ENCODE results near the gene KLHDC10. TPM values are rescaled to one million over a fixed set of nuclear protein-coding genes. Genes with fewer than 3 reads are reported as not detected.

The KLHDC10 gene
- total RNA-seq, 1 experiment from 2014 or later: 47.0 TPM

DNA sequence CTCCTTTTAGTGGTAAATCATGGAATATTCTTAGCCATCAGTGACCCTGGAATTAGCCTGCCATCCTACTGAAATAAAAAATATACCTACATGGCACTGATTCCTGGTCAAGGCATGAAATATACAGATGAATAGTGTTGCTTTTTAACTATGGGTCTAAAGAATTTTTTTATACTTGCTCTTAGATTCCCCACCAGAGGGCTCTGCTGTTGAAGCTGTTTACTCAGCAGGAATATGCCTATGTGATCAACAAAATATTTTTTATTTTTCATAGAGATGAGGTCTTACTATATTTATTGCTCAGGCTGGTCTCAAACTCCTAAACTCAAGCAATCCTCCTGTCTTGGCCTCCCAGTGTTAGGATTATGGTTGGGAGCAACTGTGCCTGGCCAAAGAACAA is 32.6 kb upstream of the KLHDC10 start:
- BruUV-seq (replicated peaks): no TSS peak
- Histone ChIP-seq H3K4me3 (no peak overlapping the region), H2AFZ (no peak overlapping the region), H3K4me1 (replicated peaks; ENCODE audit: insufficient read depth) (no peaks in the 10 kb centered on the region), H3K9me3 (ENCODE audit: insufficient read depth, low read depth) (no peaks in the 10 kb centered on the region), H3K79me2 (ENCODE audit: low read depth) (no peaks in the 10 kb centered on the region), H3K36me3 (ENCODE audit: low read depth) (0 out of 2 replicates have a peak, but pooled peaks cover 8% of the 10 kb centered on the region), H3K4me2 (no peak overlapping the region), H3K9me2 (ENCODE audit: insufficient read depth) (no peaks in the 10 kb centered on the region), H4K20me1 (ENCODE audit: insufficient read depth) (no peaks in the 10 kb centered on the region), H3K27ac (no peak overlapping the region), H3F3A (ENCODE audit: insufficient read depth, low read depth) (peaks cover 10% of the 10 kb centered on the region), H3K27me3 (ENCODE audit: insufficient read depth, low read depth) (no peaks in the 10 kb centered on the region)
- intact Hi-C loops (cut with micrococcal nuclease; ENCODE audit: unreplicated experiment): no loop called here
- CTCF ChIA-PET: interaction anchor here (0.6 to 0.7 kb wide), 2 partner anchors 344 to 720 kb away, joined by 3 read pairs; no protein-coding TSS in a partner anchor
- DNase-seq: no peak
- POLR2A ChIA-PET (ENCODE audit: unreplicated experiment): no interaction called here
- TF ChIP-seq EZH2 (IDR thresholded peaks at IDR 0.05; ENCODE audit: low read depth): no peak
- peak; percentile 68 for TF ChIP-seq CTCF (conservative IDR thresholded peaks at IDR 0.05)

DNA sequence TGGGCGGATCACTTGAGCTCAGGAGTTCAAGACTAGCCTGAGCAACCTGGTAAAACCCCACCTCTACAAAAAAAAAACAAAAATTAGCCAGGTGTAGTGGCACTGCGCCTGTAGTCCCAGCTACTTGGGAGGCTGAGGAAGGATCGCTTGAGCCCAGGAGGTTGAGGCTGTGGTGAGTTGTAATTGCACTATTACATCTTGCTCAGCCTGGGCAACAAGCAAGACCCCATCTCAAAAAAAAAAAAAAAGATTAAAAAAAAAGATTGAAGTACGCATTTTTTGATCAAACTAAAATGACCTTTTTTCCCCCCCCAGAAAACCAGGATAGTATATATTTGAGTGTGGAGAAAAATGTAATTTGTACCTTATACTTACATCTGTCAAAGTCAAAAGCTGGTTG is 29.8 kb upstream of the KLHDC10 start:
- Histone ChIP-seq H3K27me3 (ENCODE audit: insufficient read depth, low read depth) (no peaks in the 10 kb centered on the region), H3F3A (ENCODE audit: insufficient read depth, low read depth) (peaks cover 15% of the 10 kb centered on the region), H3K9me3 (ENCODE audit: insufficient read depth, low read depth) (no peaks in the 10 kb centered on the region), H3K79me2 (ENCODE audit: low read depth) (no peaks in the 10 kb centered on the region), H3K9me2 (ENCODE audit: insufficient read depth) (no peaks in the 10 kb centered on the region), H2AFZ (no peak overlapping the region), H3K4me3 (no peak overlapping the region), H3K4me2 (no peak overlapping the region), H3K27ac (no peak overlapping the region), H3K36me3 (ENCODE audit: low read depth) (peaks cover 8% of the 10 kb centered on the region; the same call in 1 of the 2 replicates), H4K20me1 (ENCODE audit: insufficient read depth) (no peaks in the 10 kb centered on the region), H3K4me1 (replicated peaks; ENCODE audit: insufficient read depth) (no peaks in the 10 kb centered on the region)
- no peak for TF ChIP-seq CTCF (conservative IDR thresholded peaks at IDR 0.05)
- TF ChIP-seq EZH2 (IDR thresholded peaks at IDR 0.05; ENCODE audit: low read depth): no peak
- POLR2A ChIA-PET (ENCODE audit: unreplicated experiment): interaction anchor here (0.6 kb wide), 1 partner anchor 27 kb away, joined by 5 read pairs; no protein-coding TSS in a partner anchor
- intact Hi-C loops (cut with micrococcal nuclease; ENCODE audit: unreplicated experiment): no loop called here
- DNase-seq: no peak
- CTCF ChIA-PET: no interaction called here
- BruUV-seq (replicated peaks): no TSS peak

DNA sequence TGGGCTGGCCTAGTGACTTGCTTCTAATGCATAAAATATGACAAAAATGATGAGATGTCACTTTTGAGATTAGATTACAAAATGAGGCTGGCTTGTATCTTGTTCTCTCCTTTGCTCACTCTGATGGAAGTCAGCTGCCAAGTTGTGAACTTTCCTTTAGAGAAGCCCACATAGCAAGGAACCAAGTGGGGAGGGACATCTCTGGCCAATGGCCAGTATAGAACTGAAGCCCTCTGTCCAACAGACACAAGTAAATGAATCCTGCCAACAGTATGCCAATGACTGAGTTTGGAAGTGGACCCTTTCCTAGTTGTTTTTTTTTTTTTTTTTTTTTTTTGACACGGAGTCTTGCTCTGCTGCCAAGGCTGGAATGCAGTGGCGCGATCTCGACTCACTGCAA is 22.5 kb upstream of the KLHDC10 start:
- Histone ChIP-seq H3K79me2 (ENCODE audit: low read depth) (peaks cover 18% of the 10 kb centered on the region), H2AFZ (no peak overlapping the region), H3K27me3 (ENCODE audit: insufficient read depth, low read depth) (no peaks in the 10 kb centered on the region), H3F3A (ENCODE audit: insufficient read depth, low read depth) (peaks cover 5% of the 10 kb centered on the region; the same call in 1 of the 2 replicates), H3K27ac (no peak overlapping the region), H4K20me1 (ENCODE audit: insufficient read depth) (no peaks in the 10 kb centered on the region), H3K4me2 (no peak overlapping the region), H3K9me2 (ENCODE audit: insufficient read depth) (no peaks in the 10 kb centered on the region), H3K4me3 (no peak overlapping the region), H3K9me3 (ENCODE audit: insufficient read depth, low read depth) (no peaks in the 10 kb centered on the region), H3K36me3 (ENCODE audit: low read depth) (no peaks in the 10 kb centered on the region; the same call in 1 of the 2 replicates), H3K4me1 (replicated peaks; ENCODE audit: insufficient read depth) (peaks cover 8% of the 10 kb centered on the region)
- TF ChIP-seq CTCF (conservative IDR thresholded peaks at IDR 0.05) (no peak), EZH2 (IDR thresholded peaks at IDR 0.05; ENCODE audit: low read depth) (no peak)
- ChIA-PET POLR2A (ENCODE audit: unreplicated experiment) (no interaction called here), CTCF (interaction anchor here (0.6 kb wide), 2 partner anchors 106 to 775 kb away, joined by 3 read pairs; no protein-coding TSS in a partner anchor)
- no peak for DNase-seq
- no TSS peak for BruUV-seq (replicated peaks)
- intact Hi-C loops (cut with micrococcal nuclease; ENCODE audit: unreplicated experiment): no loop called here
